Measurements from ENCODE around the gene KIF16B. TPM values are rescaled to one million over a fixed set of nuclear protein-coding genes. Genes with fewer than 3 reads are reported as not detected.

KIF16B gene
- total RNA-seq, 1 experiment from 2014 or later: 7.0 TPM

- Histone ChIP-seq H3K9ac (ENCODE audit: low read length) (no peak overlapping the region), H3K36me3 (ENCODE audit: control insufficient read depth in 1 of 2, insufficient read depth in 2 of 2, low read length in 2 of 2) (no peaks in the 10 kb centered on the region), H3K79me2 (ENCODE audit: insufficient read depth, low read length) (no peaks in the 10 kb centered on the region), H3K4me2 (ENCODE audit: low read length) (no peak overlapping the region), H3K9me2 (ENCODE audit: insufficient read depth) (no peaks in the 10 kb centered on the region), H3K4me3 (replicated peaks in 1 of 2; ENCODE audit: low read depth in 1 of 2, low read length in 2 of 2) (no peak overlapping the region), H3K27ac (ENCODE audit: low read depth, low read length) (no peak overlapping the region), H3K27me3 (ENCODE audit: insufficient read depth, low read length) (peaks cover 21% of the 10 kb centered on the region; the same call in 1 of the 2 replicates), H2AFZ (ENCODE audit: low read depth, low read length, poor library complexity, severe bottlenecking) (no peak overlapping the region), H3K9me3 (ENCODE audit: control insufficient read depth in 1 of 2, insufficient read depth in 1 of 2, low read depth in 1 of 2, low read length in 2 of 2) (no peaks in the 10 kb centered on the region), H3K4me1 (ENCODE audit: control insufficient read depth in 1 of 2, insufficient read depth in 2 of 2, low read length in 2 of 2) (no peaks in the 10 kb centered on the region), H4K20me1 (ENCODE audit: insufficient read depth) (no peaks in the 10 kb centered on the region)
- POLR2A ChIA-PET: no interaction called here
- RAD21 ChIA-PET (ENCODE audit: low non-redundant PET in 1 of 2, low total read pairs in 2 of 2, uncharacterized antibody in 2 of 2, unreplicated experiment in 2 of 2): no interaction called here
- intact Hi-C loops (cut with micrococcal nuclease): no loop called here
- CTCF ChIA-PET: no interaction called here
- ATAC-seq: no peak
- DNase-seq (ENCODE audit: low read depth, low spot score): no peak
- TF ChIP-seq YY1 (IDR thresholded peaks at IDR 0.05; ENCODE audit: extremely low read depth, insufficient replicate concordance, low read depth, low read length): no peak
- TF ChIP-seq ZFX (IDR thresholded peaks at IDR 0.05): no peak
- TF ChIP-seq CEBPB (IDR thresholded peaks at IDR 0.05; ENCODE audit: low read depth): no peak
- TF ChIP-seq ATF3 (IDR thresholded peaks at IDR 0.05): no peak
- no peak for TF ChIP-seq REST (IDR thresholded peaks at IDR 0.05; ENCODE audit: low read depth)
- TF ChIP-seq MAX (IDR thresholded peaks at IDR 0.05): no peak
- TF ChIP-seq ELF1 (IDR thresholded peaks at IDR 0.05; ENCODE audit: borderline replicate concordance, low read depth): no peak
- TF ChIP-seq POLR2AphosphoS5 (IDR thresholded peaks at IDR 0.05; ENCODE audit: low read depth, low read length): no peak
- TF ChIP-seq RAD21 (IDR thresholded peaks at IDR 0.05; ENCODE audit: low read depth): no peak
- TF ChIP-seq POLR2A (IDR thresholded peaks at IDR 0.05; ENCODE audit: borderline replicate concordance, extremely low read depth, insufficient read depth, insufficient read length): no peak
- no peak for TF ChIP-seq SIN3A (IDR thresholded peaks at IDR 0.05; ENCODE audit: low read depth)
- TF ChIP-seq CTCF (IDR thresholded peaks at IDR 0.05 in 2 of 3, conservative IDR thresholded peaks at IDR 0.05 in 1 of 3; ENCODE audit: borderline replicate concordance in 1 of 3, insufficient read depth in 1 of 3, low read depth in 2 of 3, low read length in 2 of 3): no peak
- BruUV-seq (replicated peaks): no TSS peak
Observed at GRCh38 chr20:16246291-16246690, 327.0 kb downstream of the KIF16B start.
